ENCODE measurements around the gene PAPSS1.

Gene PAPSS1

GRCh38 chr4:107647591-107647990 lies 72.4 kb downstream of the PAPSS1 start:
- H3K4me3 ChIP-seq (ENCODE audit: low read depth, low read length): no peak overlapping the region
- TF ChIP-seq, protein P1, sequence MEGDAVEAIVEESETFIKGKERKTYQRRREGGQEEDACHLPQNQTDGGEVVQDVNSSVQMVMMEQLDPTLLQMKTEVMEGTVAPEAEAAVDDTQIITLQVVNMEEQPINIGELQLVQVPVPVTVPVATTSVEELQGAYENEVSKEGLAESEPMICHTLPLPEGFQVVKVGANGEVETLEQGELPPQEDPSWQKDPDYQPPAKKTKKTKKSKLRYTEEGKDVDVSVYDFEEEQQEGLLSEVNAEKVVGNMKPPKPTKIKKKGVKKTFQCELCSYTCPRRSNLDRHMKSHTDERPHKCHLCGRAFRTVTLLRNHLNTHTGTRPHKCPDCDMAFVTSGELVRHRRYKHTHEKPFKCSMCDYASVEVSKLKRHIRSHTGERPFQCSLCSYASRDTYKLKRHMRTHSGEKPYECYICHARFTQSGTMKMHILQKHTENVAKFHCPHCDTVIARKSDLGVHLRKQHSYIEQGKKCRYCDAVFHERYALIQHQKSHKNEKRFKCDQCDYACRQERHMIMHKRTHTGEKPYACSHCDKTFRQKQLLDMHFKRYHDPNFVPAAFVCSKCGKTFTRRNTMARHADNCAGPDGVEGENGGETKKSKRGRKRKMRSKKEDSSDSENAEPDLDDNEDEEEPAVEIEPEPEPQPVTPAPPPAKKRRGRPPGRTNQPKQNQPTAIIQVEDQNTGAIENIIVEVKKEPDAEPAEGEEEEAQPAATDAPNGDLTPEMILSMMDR (IDR thresholded peaks at IDR 0.05; ENCODE audit: insufficient read depth, low read depth, low read length, missing control alignments): no peak
- no peak for DNase-seq (ENCODE audit: low read depth)

DNA sequence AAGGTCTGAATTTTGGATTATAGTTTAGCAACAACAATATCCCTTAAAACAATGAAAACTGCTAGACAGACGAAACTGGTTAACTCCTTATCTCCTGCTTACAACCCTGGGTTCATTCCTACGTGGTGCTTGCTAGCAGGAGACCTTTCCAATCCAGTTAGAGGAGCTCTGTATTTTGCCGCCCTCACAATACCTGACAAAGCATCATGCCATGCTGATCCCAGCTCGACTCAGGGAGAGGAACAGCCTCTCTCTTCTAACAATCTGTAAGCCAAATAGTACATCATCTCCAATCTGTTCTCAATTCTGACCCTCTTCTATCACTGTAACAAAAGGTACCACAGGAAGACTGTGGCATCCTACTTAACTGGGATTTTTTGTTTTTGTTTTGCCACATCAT lies 74.4 kb downstream of the PAPSS1 start:
- DNase-seq (ENCODE audit: low read depth): no peak

GRCh38 chr4:107643021-107643420 lies 77.0 kb downstream of the PAPSS1 start:
- DNase-seq (ENCODE audit: low read depth): no peak
- TF ChIP-seq, protein P1 (IDR thresholded peaks at IDR 0.05; ENCODE audit: insufficient read depth, low read depth, low read length, missing control alignments): no peak
- H3K4me3 ChIP-seq (ENCODE audit: low read depth, low read length): no peak overlapping the region

More for the DNA sequence above, 74.4 kb downstream of the PAPSS1 start:
- TF ChIP-seq, protein P1 (IDR thresholded peaks at IDR 0.05; ENCODE audit: insufficient read depth, low read depth, low read length, missing control alignments): no peak
- H3K4me3 ChIP-seq (ENCODE audit: low read depth, low read length): no peak overlapping the region

GRCh38 chr4:107640878-107641277 lies 79.2 kb downstream of the PAPSS1 start:
- TF ChIP-seq, protein P1 (IDR thresholded peaks at IDR 0.05; ENCODE audit: insufficient read depth, low read depth, low read length, missing control alignments): no peak
- no peak for DNase-seq (ENCODE audit: low read depth)
- H3K4me3 ChIP-seq (ENCODE audit: low read depth, low read length): no peak overlapping the region

- no peak for DNase-seq (ENCODE audit: low read depth)
- TF ChIP-seq, protein P1 (IDR thresholded peaks at IDR 0.05; ENCODE audit: insufficient read depth, low read depth, low read length, missing control alignments): no peak
- H3K4me3 ChIP-seq (ENCODE audit: low read depth, low read length): no peak overlapping the region
These were observed 79.8 kb downstream of the PAPSS1 start for GRCh38 chr4:107640197-107640596.

- TF ChIP-seq, protein P1 (IDR thresholded peaks at IDR 0.05; ENCODE audit: insufficient read depth, low read depth, low read length, missing control alignments): no peak
These were observed 84.3 kb downstream of the PAPSS1 start for GRCh38 chr4:107635735-107636134.

DNA sequence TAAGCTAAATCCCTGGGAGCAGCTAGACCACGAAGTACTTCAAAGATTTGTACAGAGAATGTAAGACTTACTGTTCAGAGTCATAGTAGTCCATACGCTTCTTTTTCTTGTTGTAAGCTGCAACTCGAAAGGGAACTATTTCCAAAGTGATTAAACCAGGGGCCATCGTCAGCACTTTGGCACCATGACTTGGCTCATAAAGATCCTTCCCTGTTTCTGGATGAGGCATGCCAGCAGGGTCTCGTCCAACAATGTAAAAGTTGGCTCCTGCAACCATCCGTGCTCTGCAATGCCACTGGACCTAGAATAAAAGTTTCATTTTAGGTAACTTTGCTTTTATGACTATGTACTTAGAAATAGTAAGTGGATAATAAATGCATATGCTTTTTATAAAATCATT lies 88.5 kb downstream of the PAPSS1 start:
- DNase-seq (ENCODE audit: low read depth): no peak
- H3K4me3 ChIP-seq (ENCODE audit: low read depth, low read length): no peak overlapping the region
- TF ChIP-seq, protein P1 (IDR thresholded peaks at IDR 0.05; ENCODE audit: insufficient read depth, low read depth, low read length, missing control alignments): no peak

More at GRCh38 chr4:107635735-107636134, 84.3 kb downstream of the PAPSS1 start:
- H3K4me3 ChIP-seq (ENCODE audit: low read depth, low read length): no peak overlapping the region
- no peak for DNase-seq (ENCODE audit: low read depth)
